Karpas-422 (cell line): Measurements from ENCODE around the gene RNF113A. TPM values are rescaled to one million over a fixed set of nuclear protein-coding genes. Genes with fewer than 3 reads are reported as not detected.
"Not testable (repeated sequence)": the region's sequence is repeated elsewhere in the genome, so short reads cannot be mapped to it uniquely, and the experiment has no call there.

Experiments used
- DNase-seq: peaks from one replicate; pipeline ENCODE4 v3.0.0-alpha.2; 2015
- H2AFZ ChIP-seq: fragments of 200-600 bp; sonication (generic); 2 replicates; pipeline ENCODE4 v1.6.1; 2014; ENCODE audit warnings: antibody characterized with exemption, low read length, mixed read lengths
- H3K27ac ChIP-seq: fragments of 200-600 bp; sonication (generic); 2 replicates; pipeline ENCODE4 v1.5.1; 2014; ENCODE audit warnings: mild to moderate bottlenecking, low read length, moderate library complexity
- H3K27me3 ChIP-seq: fragments of 200-600 bp; sonication (generic); 2 replicates; pipeline ENCODE4 v1.6.1; 2014; ENCODE audit warnings: low read length, mixed read lengths
- H3K36me3 ChIP-seq: fragments of 200-600 bp; sonication (generic); 2 replicates; pipeline ENCODE4 v1.6.1; 2014; ENCODE audit warnings: low read length, mixed read lengths; ENCODE audit not compliant: insufficient read depth
- H3K4me1 ChIP-seq: fragments of 200-600 bp; sonication (generic); 2 replicates; pipeline ENCODE4 v1.6.1; 2014; ENCODE audit warnings: mild to moderate bottlenecking, low read length, mixed read lengths
- H3K4me2 ChIP-seq: fragments of 200-600 bp; sonication (generic); 2 replicates; pipeline ENCODE4 v1.6.1; 2014; ENCODE audit warnings: low read length, low read depth, mild to moderate bottlenecking; ENCODE audit not compliant: poor library complexity, severe bottlenecking
- H3K4me3 ChIP-seq: fragments of 200-600 bp; sonication (generic); 2 replicates; pipeline ENCODE4 v1.5.1; 2014; ENCODE audit warnings: mild to moderate bottlenecking, antibody characterized with exemption, low read length, mixed read lengths
- H3K79me2 ChIP-seq: fragments of 200-600 bp; sonication (generic); 2 replicates; pipeline ENCODE4 v1.6.1; 2014; ENCODE audit warnings: mild to moderate bottlenecking, low read length, mixed read lengths
- H3K9ac ChIP-seq: fragments of 200-600 bp; sonication (generic); 2 replicates; pipeline ENCODE4 v1.6.0; 2014; ENCODE audit warnings: low read length
- H3K9me2 ChIP-seq: fragments of 200-600 bp; sonication (generic), shearing (Covaris generic); replicated peaks from 2 replicates; pipeline ENCODE4 v1.6.0; 2014; ENCODE audit warnings: mild to moderate bottlenecking, low read length, moderate library complexity; ENCODE audit not compliant: insufficient read depth
- H3K9me3 ChIP-seq: fragments of 300-700, 200-600 bp; sonication (generic); 2 replicates; pipeline ENCODE4 v1.6.1; 2014; ENCODE audit warnings: low read length, mixed read lengths
- H4K20me1 ChIP-seq: fragments of 200-600 bp; sonication (generic); 2 replicates; pipeline ENCODE4 v1.6.1; 2014; ENCODE audit warnings: mild to moderate bottlenecking, antibody characterized with exemption, low read length, low read depth; ENCODE audit not compliant: insufficient read depth
- total RNA-seq: library from RNA; depleted of rRNA; stranded (reverse); fragments of >200 nt; shearing (Covaris generic); gene quantifications from 2 replicates; pipeline ENCODE4 v1.2.3, GENCODE V29; 2014; ENCODE audit warnings: low replicate concordance

RNF113A gene
- total RNA-seq, 1 experiment from 2014 or later, result 28.6 TPM

- Histone ChIP-seq H3K4me3 (peak overlapping the region; percentile 79), H4K20me1 (no peaks in the 10 kb centered on the region), H3K9me2 (no peaks in the 10 kb centered on the region), H3K79me2 (peaks cover 41% of the 10 kb centered on the region), H3K9me3 (no peaks in the 10 kb centered on the region), H3K27ac (peak overlapping the region; percentile 88), H3K27me3 (no peaks in the 10 kb centered on the region), H2AFZ (no peak overlapping the region), H3K4me1 (peaks cover 11% of the 10 kb centered on the region), H3K36me3 (no peaks in the 10 kb centered on the region; the same call in none of the 2 replicates), H3K4me2 (peak overlapping the region; percentile 82), H3K9ac (peak overlapping the region; percentile 90)
- DNase-seq, result no peak
Measured at GRCh38 chrX:119871245-119871598, 311 bp downstream of the RNF113A start.

- Histone ChIP-seq H3K9me2 (no peaks in the 10 kb centered on the region), H3K4me3 (peak overlapping the region; percentile 79), H3K27ac (peak overlapping the region; percentile 88), H3K9ac (peak overlapping the region; percentile 90), H3K4me1 (peaks cover 11% of the 10 kb centered on the region), H3K79me2 (peaks cover 41% of the 10 kb centered on the region), H4K20me1 (no peaks in the 10 kb centered on the region), H3K36me3 (no peaks in the 10 kb centered on the region; the same call in 1 of the 2 replicates), H3K4me2 (peak overlapping the region; percentile 82), H3K27me3 (no peaks in the 10 kb centered on the region), H2AFZ (no peak overlapping the region), H3K9me3 (no peaks in the 10 kb centered on the region)
- DNase-seq, result peak; percentile 66
Measured at GRCh38 chrX:119870626-119871131, 854 bp downstream of the RNF113A start.

- H3K4me3 ChIP-seq, result peak overlapping the region; percentile 43
Measured at GRCh38 chrX:119853444-119853843, 18.1 kb downstream of the RNF113A start.

GRCh38 chrX:119852382-119853353, 18.9 kb downstream of the RNF113A start, which contains the start of gene UPF3B:
Gene UPF3B (minus strand): TSS chrX:119852963. CDS start chrX:119852928, 35 bp downstream.
- H3K36me3 ChIP-seq, result peaks cover 12% of the 10 kb centered on the region; the same call in 1 of the 2 replicates
- peak within 1 kb of the TSS; percentile 77 for H3K4me3 ChIP-seq

More at GRCh38 chrX:119853444-119853843, 18.1 kb downstream of the RNF113A start:
- H3K79me2 ChIP-seq, result peaks cover 23% of the 10 kb centered on the region
- H2AFZ ChIP-seq, result 0 out of 2 replicates have a peak overlapping the region, but pooled peaks have one; percentile 6
- H3K9me3 ChIP-seq, result no peaks in the 10 kb centered on the region
- peak overlapping the region; percentile 70 for H3K4me2 ChIP-seq
- no peaks in the 10 kb centered on the region for H4K20me1 ChIP-seq
- DNase-seq, result no peak
- peaks cover 15% of the 10 kb centered on the region for H3K4me1 ChIP-seq
- H3K9me2 ChIP-seq, result no peaks in the 10 kb centered on the region
- H3K36me3 ChIP-seq, result peaks cover 8% of the 10 kb centered on the region; the same call in 1 of the 2 replicates
- no peaks in the 10 kb centered on the region for H3K27me3 ChIP-seq
- no peak overlapping the region for H3K27ac ChIP-seq
- H3K9ac ChIP-seq, result peak overlapping the region; percentile 52

DNA sequence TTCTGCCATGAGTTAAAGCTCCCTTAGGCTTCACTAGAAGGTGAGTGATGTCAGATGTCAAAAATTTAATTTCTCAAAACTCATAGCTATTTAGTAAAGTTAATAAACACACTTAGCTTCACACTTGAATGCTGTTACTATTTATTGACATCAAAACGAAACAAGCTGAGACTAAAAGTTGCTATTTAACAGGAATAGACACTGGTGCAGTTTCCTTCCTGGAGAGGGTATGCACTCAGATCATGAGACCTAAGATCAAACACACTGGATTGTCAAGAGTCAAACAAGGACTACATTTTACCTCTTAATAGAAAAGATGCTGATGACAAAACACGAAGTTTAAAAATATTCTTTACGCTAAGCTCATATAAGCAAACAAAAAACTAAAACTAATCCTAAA, 37.6 kb downstream of the RNF113A start:
- Histone ChIP-seq H3K4me3 (no peak overlapping the region), H3K36me3 (peaks cover 2% of the 10 kb centered on the region; the same call in 1 of the 2 replicates), H3K79me2 (no peaks in the 10 kb centered on the region), H2AFZ (no peak overlapping the region), H3K9me3 (no peaks in the 10 kb centered on the region), H3K9me2 (no peaks in the 10 kb centered on the region), H3K27me3 (no peaks in the 10 kb centered on the region), H3K9ac (no peak overlapping the region), H3K27ac (no peak overlapping the region), H4K20me1 (no peaks in the 10 kb centered on the region), H3K4me1 (no peaks in the 10 kb centered on the region), H3K4me2 (no peak overlapping the region)
- no peak for DNase-seq

More at GRCh38 chrX:119852382-119853353, 18.9 kb downstream of the RNF113A start, which contains the start of gene UPF3B:
- DNase-seq, result peak; percentile 97
- no peaks in the 10 kb centered on the region for H3K27me3 ChIP-seq
- no peaks in the 10 kb centered on the region for H3K9me2 ChIP-seq
- H3K9ac ChIP-seq, result peak within 1 kb of the TSS; percentile 84
- H3K4me1 ChIP-seq, result peaks cover 15% of the 10 kb centered on the region
- no peaks in the 10 kb centered on the region for H4K20me1 ChIP-seq
- H3K27ac ChIP-seq, result peak within 1 kb of the TSS; percentile 41; the same call in 1 of the 2 replicates
- H3K79me2 ChIP-seq, result peaks cover 23% of the 10 kb centered on the region
- H3K4me2 ChIP-seq, result peak within 1 kb of the TSS; percentile 82
- H2AFZ ChIP-seq, result 0 out of 2 replicates have a peak within 1 kb of the TSS, but pooled peaks have one; percentile 41
- H3K9me3 ChIP-seq, result no peaks in the 10 kb centered on the region

GRCh38 chrX:119828446-119828845, 43.1 kb downstream of the RNF113A start:
- Histone ChIP-seq H3K4me3 (no peak overlapping the region), H3K9me2 (no peaks in the 10 kb centered on the region)

DNA sequence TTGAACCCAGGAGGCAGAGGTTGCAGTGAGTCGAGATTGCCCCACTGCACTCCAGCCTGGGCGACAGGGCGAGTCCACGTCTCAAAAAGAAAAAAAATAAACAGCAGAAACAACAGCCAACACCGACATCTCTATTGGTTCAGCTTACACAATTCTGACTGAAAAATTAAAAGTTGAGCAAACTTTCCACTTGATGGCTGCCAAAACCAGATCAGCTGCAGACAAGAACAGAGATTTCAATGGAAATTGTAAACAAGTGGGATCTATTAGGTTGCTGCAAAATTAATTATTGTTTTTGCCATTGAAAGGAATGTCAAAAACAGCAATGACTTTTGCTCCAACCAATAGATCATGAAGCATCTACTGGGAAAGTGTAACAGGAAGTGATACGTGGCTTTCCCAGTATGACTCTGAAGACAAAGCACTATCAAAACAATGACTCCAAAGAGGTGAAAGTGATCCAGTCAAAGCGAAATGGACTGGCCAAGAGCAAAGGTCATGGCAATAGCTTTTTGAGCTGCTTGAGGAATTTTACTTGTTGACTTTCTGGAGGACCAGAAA, 45.1 kb downstream of the RNF113A start:
- Histone ChIP-seq H3K9ac (no peak overlapping the region), H2AFZ (no peak overlapping the region), H3K36me3 (no peaks in the 10 kb centered on the region), H3K4me2 (no peak overlapping the region), H3K9me2 (no peaks in the 10 kb centered on the region), H3K27me3 (no peaks in the 10 kb centered on the region), H3K9me3 (no peaks in the 10 kb centered on the region), H3K4me1 (no peaks in the 10 kb centered on the region), H4K20me1 (no peaks in the 10 kb centered on the region), H3K27ac (no peak overlapping the region), H3K4me3 (no peak overlapping the region), H3K79me2 (no peaks in the 10 kb centered on the region)
- DNase-seq, result no peak

More at GRCh38 chrX:119828446-119828845, 43.1 kb downstream of the RNF113A start:
- no peak for DNase-seq
- Histone ChIP-seq H3K27ac (no peak overlapping the region), H3K9ac (no peak overlapping the region), H3K4me2 (no peak overlapping the region), H2AFZ (no peak overlapping the region), H3K79me2 (no peaks in the 10 kb centered on the region), H3K36me3 (no peaks in the 10 kb centered on the region), H3K9me3 (no peaks in the 10 kb centered on the region), H3K4me1 (no peaks in the 10 kb centered on the region), H4K20me1 (no peaks in the 10 kb centered on the region), H3K27me3 (no peaks in the 10 kb centered on the region)

DNA sequence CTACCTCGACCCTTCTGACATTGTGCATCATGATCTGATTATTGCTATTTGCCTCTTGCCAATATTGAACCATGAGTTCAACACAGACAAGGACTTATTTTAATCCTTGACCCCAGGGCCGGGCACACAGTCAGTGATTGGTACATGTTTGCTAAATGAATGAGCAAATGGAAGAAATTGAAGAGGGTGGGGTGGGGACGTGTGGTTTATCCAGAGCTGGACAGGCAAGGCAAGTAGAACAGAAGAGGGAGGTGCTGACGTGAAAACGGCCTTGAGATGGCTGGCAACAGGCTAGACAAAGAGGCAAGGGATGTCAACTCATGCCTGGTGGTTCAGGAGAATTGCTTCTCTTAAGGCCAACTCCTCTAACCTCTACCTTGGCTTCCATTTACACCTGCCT, 47.3 kb downstream of the RNF113A start:
- H3K27me3 ChIP-seq, H2AFZ ChIP-seq, H3K4me3 ChIP-seq, H3K4me1 ChIP-seq, H4K20me1 ChIP-seq, H3K9me2 ChIP-seq, H3K27ac ChIP-seq, H3K9ac ChIP-seq, H3K79me2 ChIP-seq, H3K4me2 ChIP-seq, DNase-seq, H3K9me3 ChIP-seq, H3K36me3 ChIP-seq: not testable (repeated sequence)
